KMS-11 (cell line): ENCODE data around the gene ZRANB3.

Source experiments
- H2AFZ ChIP-seq: fragments of 200-600 bp; sonication (generic); 2 replicates; pipeline ENCODE4 v1.6.1; 2016; ENCODE audit warnings: antibody characterized with exemption, mixed run types, low read depth
- H3K27ac ChIP-seq: fragments of 200-600 bp; sonication (generic); 2 replicates; pipeline ENCODE4 v1.6.1; 2016; ENCODE audit warnings: mild to moderate bottlenecking, mixed run types
- H3K27me3 ChIP-seq: fragments of 200-600 bp; sonication (generic); 2 replicates; pipeline ENCODE4 v1.6.1; 2017; ENCODE audit warnings: mild to moderate bottlenecking, low read depth, mixed run types, moderate library complexity; ENCODE audit not compliant: insufficient read depth
- H3K36me3 ChIP-seq: fragments of 200-600 bp; sonication (generic); 2 replicates; pipeline ENCODE4 v1.6.1; 2017; ENCODE audit warnings: mild to moderate bottlenecking, mixed run types; ENCODE audit not compliant: insufficient read depth
- H3K4me1 ChIP-seq: fragments of 200-600 bp; sonication (generic); 2 replicates; pipeline ENCODE4 v1.6.1; 2016; ENCODE audit warnings: mild to moderate bottlenecking, low read depth, mixed run types; ENCODE audit not compliant: poor library complexity, severe bottlenecking
- H3K4me2 ChIP-seq: fragments of 200-600 bp; sonication (generic); 2 replicates; pipeline ENCODE4 v1.7.0; 2016; ENCODE audit warnings: mild to moderate bottlenecking, mixed run types
- H3K4me3 ChIP-seq: fragments of 200-600 bp; sonication (generic); IDR thresholded peaks from 2 replicates; pipeline ENCODE4 v1.6.1; 2017; ENCODE audit warnings: low read depth, low read length, mixed read lengths; ENCODE audit not compliant: insufficient read depth
- H3K79me2 ChIP-seq: fragments of 200-600 bp; sonication (generic); 2 replicates; pipeline ENCODE4 v1.6.1; 2016; ENCODE audit warnings: low read depth, mixed run types; ENCODE audit not compliant: insufficient read depth
- H3K9ac ChIP-seq: fragments of 200-600 bp; sonication (generic); 2 replicates; pipeline ENCODE4 v1.6.1; 2016; ENCODE audit warnings: mild to moderate bottlenecking, mixed run types
- H4K20me1 ChIP-seq: fragments of 200-600 bp; sonication (generic); 2 replicates; pipeline ENCODE4 v1.6.1; 2016; ENCODE audit warnings: mild to moderate bottlenecking, mixed run types; ENCODE audit not compliant: insufficient read depth
- TF ChIP-seq, protein P1 (sequence below): fragments of 200-600 bp; sonication (generic); conservative IDR thresholded peaks from 2 replicates; pipeline ENCODE4 v1.6.1; 2017; ENCODE audit warnings: low read depth, mild to moderate bottlenecking, antibody characterized with exemption, low read length, moderate library complexity, mixed read lengths

ZRANB3 gene

DNA sequence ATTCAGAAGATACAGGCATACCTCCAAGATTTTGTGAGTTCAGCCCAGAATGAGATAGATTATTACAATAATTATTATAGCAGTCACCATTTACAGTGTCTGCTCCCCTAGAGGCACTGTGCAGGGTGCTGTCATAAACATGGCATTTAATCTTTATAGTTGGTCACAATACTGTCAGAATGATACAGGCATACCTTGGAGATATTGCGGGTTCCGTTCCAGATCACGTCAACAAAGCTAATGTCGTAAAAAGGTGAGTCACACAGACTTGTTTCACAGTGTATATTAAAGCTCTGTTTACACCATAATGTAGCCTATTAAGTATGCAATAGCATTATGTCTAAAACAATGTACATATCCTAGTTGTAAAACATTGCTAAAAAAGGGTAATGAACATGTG lies 45.6 kb downstream of the ZRANB3 start:
- Histone ChIP-seq H3K4me1 (no peaks in the 10 kb centered on the region), H3K4me3 (no peak overlapping the region), H3K79me2 (no peaks in the 10 kb centered on the region), H3K27ac (no peak overlapping the region), H3K9ac (no peak overlapping the region), H2AFZ (no peak overlapping the region), H4K20me1 (no peaks in the 10 kb centered on the region), H3K4me2 (no peak overlapping the region), H3K36me3 (no peaks in the 10 kb centered on the region), H3K27me3 (no peaks in the 10 kb centered on the region)
- TF ChIP-seq, protein P1, sequence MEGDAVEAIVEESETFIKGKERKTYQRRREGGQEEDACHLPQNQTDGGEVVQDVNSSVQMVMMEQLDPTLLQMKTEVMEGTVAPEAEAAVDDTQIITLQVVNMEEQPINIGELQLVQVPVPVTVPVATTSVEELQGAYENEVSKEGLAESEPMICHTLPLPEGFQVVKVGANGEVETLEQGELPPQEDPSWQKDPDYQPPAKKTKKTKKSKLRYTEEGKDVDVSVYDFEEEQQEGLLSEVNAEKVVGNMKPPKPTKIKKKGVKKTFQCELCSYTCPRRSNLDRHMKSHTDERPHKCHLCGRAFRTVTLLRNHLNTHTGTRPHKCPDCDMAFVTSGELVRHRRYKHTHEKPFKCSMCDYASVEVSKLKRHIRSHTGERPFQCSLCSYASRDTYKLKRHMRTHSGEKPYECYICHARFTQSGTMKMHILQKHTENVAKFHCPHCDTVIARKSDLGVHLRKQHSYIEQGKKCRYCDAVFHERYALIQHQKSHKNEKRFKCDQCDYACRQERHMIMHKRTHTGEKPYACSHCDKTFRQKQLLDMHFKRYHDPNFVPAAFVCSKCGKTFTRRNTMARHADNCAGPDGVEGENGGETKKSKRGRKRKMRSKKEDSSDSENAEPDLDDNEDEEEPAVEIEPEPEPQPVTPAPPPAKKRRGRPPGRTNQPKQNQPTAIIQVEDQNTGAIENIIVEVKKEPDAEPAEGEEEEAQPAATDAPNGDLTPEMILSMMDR: no peak

DNA sequence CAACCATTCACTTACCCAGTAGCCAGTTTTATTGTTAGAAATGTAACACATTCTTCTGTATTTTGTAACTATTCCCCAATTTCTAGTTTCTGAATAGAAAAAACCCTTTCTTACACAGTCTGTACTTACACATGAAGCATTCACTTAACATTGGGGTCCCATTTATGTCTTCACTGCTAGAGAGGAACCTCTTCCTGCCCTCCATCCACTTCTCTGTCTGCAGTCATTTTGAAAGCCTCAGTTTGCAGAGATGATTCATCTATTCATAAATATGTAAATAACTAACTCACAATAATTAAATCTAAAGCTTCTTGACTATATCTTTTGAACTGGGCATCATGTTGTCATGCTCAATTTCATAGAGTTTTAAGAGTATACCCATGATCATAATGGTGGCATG lies 55.9 kb downstream of the ZRANB3 start:
- Histone ChIP-seq H3K4me1 (no peaks in the 10 kb centered on the region), H3K4me2 (no peak overlapping the region), H3K27me3 (no peaks in the 10 kb centered on the region), H3K9ac (no peak overlapping the region), H3K36me3 (no peaks in the 10 kb centered on the region), H4K20me1 (no peaks in the 10 kb centered on the region), H3K27ac (no peak overlapping the region), H2AFZ (no peak overlapping the region), H3K79me2 (no peaks in the 10 kb centered on the region), H3K4me3 (no peak overlapping the region)
- TF ChIP-seq, protein P1: no peak

DNA sequence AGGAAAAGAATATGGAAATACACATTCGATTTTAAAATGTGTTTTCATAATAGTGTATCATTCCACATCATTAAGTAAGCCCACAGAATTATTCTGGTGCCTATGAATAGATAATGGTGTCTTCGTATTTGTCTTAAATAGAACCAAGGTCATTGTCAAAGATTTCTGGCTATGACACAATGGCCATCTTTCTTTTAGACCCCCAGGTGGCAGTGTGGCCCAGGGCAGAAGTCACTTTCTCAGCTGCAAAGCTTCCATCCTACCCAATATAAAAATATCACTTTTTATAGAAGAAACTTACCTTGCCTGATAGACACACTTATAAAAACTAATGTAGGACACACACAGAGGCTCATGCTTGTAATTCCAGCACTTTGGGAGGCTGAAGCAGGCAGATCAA lies 57.5 kb downstream of the ZRANB3 start:
- Histone ChIP-seq H3K27me3 (no peaks in the 10 kb centered on the region), H3K27ac (no peak overlapping the region), H4K20me1 (no peaks in the 10 kb centered on the region), H3K4me3 (no peak overlapping the region), H3K36me3 (no peaks in the 10 kb centered on the region), H3K79me2 (no peaks in the 10 kb centered on the region), H2AFZ (no peak overlapping the region), H3K4me2 (no peak overlapping the region), H3K9ac (no peak overlapping the region), H3K4me1 (no peaks in the 10 kb centered on the region)
- TF ChIP-seq, protein P1: peak; percentile 50; the same call in 1 of the 2 replicates

- no peak overlapping the region for H3K9ac ChIP-seq
- no peaks in the 10 kb centered on the region for H3K27me3 ChIP-seq
- no peak overlapping the region for H3K4me3 ChIP-seq
- no peak overlapping the region for H3K4me2 ChIP-seq
- H3K4me1 ChIP-seq: no peaks in the 10 kb centered on the region
- no peak overlapping the region for H2AFZ ChIP-seq
- H3K79me2 ChIP-seq: no peaks in the 10 kb centered on the region
- no peaks in the 10 kb centered on the region for H4K20me1 ChIP-seq
- TF ChIP-seq, protein P1: no peak
- no peaks in the 10 kb centered on the region for H3K36me3 ChIP-seq
- H3K27ac ChIP-seq: no peak overlapping the region
Measured at GRCh38 chr2:135471106-135471505, 59.9 kb downstream of the ZRANB3 start.
